Prostate gland (tissue), 2 donors: ENCODE measurements around the gene BLM. TPM values are rescaled to one million over a fixed set of nuclear protein-coding genes. Genes with fewer than 3 reads are reported as not detected.
A peak's percentile ranks its signal among the peaks of the same experiment; 100 is the strongest.
"Not testable (repeated sequence)": the region's sequence is repeated elsewhere in the genome, so short reads cannot be mapped to it uniquely, and the experiment has no call there.

ENCODE experiments used
- DNase-seq: peaks from one replicate; pipeline ENCODE4 v3.0.0-alpha.2; 2019; ENCODE audit warnings: low spot score
- H3K27ac ChIP-seq, 2 donors: fragments of 200-600 bp; sonication (generic); 2 replicates each; pipeline ENCODE4 v1.5.1; 2017 to 2019
- H3K27me3 ChIP-seq: fragments of 200-600 bp; sonication (generic); replicated peaks from 2 replicates; pipeline ENCODE4 v1.5.1; 2019; ENCODE audit not compliant: insufficient read depth
- H3K36me3 ChIP-seq, 2 donors: fragments of 200-600 bp; sonication (generic); 1 replicate in 1 of 2; 2 replicates in 1 of 2; pipeline versions ENCODE4 v1.5.1 to v1.8.1; 2017 to 2019
- H3K4me1 ChIP-seq: fragments of 200-600 bp; sonication (generic); replicated peaks from 2 replicates; pipeline ENCODE4 v1.5.1; 2019
- H3K4me3 ChIP-seq, 2 donors: fragments of 200-600 bp; sonication (generic); 2 replicates each; pipeline ENCODE4 v1.5.1; 2017 to 2019
- H3K9me3 ChIP-seq: fragments of 200-600 bp; sonication (generic); 2 replicates; pipeline ENCODE4 v1.5.1; 2017
- CTCF ChIP-seq, 4 experiments: fragments of 200-600 bp in 2 of 4; fragments of 450-650 bp in 2 of 4; sonication (generic) in 2 of 4; IDR thresholded peaks; 1 replicate in 3 of 4; 2 replicates in 1 of 4; pipeline ENCODE4 v1.5.1; 2016 to 2019; ENCODE audit warnings: antibody characterized with exemption in 4 of 4, mild to moderate bottlenecking in 2 of 4, moderate library complexity in 2 of 4
- POLR2A ChIP-seq: fragments of 450-650 bp; IDR thresholded peaks from one replicate; pipeline ENCODE4 v1.6.1; 2016; ENCODE audit warnings: antibody characterized with exemption, mild to moderate bottlenecking
- POLR2AphosphoS5 ChIP-seq: sonication (generic); formaldehyde crosslinking; IDR thresholded peaks from one replicate; pipeline ENCODE4 v1.6.1; 2017; ENCODE audit warnings: antibody characterized with exemption
- WGBS: methylation state at CpG from one replicate; pipeline ENCODE4 v1.1.5; 2018; 5-methylcytosine and 5-hydroxymethylcytosine counted together
- intact Hi-C: fragments of 100-400 bp; cut with DNase I; formaldehyde crosslinking; loops from one replicate; pipeline ENCODE4 v1.14.2; 2022
- total RNA-seq, 2 donors: library from RNA; depleted of rRNA; stranded (reverse); fragments of >200 nt; gene quantifications; one replicate each; pipeline ENCODE4 v1.1.0, GENCODE V29; 2016

The BLM gene
- total RNA-seq, 2 donors from 2014 or later, result 1.4 to 4.9 TPM

- DNase-seq, result no peak
- H3K9me3 ChIP-seq, result no peaks in the 10 kb centered on the region
- TF ChIP-seq POLR2A (no peak), CTCF (IDR thresholded peaks at IDR 0.05) (no peak), POLR2AphosphoS5 (no peak)
- intact Hi-C loops, result no loop called here
- no peak overlapping the region for H3K4me3 ChIP-seq
- WGBS, result 70% methylated on average over 3 of the region's 3 CpGs
- H3K4me1 ChIP-seq, result no peaks in the 10 kb centered on the region
- H3K27me3 ChIP-seq, result no peaks in the 10 kb centered on the region
- no peaks in the 10 kb centered on the region for H3K36me3 ChIP-seq
- no peak overlapping the region for H3K27ac ChIP-seq
Observed at GRCh38 chr15:90686435-90687218, 30.5 kb upstream of the BLM start.

- H3K27ac ChIP-seq, H3K36me3 ChIP-seq, H3K4me1 ChIP-seq, H3K4me3 ChIP-seq, H3K9me3 ChIP-seq, intact Hi-C loops, DNase-seq, H3K27me3 ChIP-seq: not testable (repeated sequence)
- 81% methylated on average over 6 of the region's 6 CpGs for WGBS
Observed at GRCh38 chr15:90689326-90689961, 27.7 kb upstream of the BLM start.

GRCh38 chr15:90690585-90690984 is 26.6 kb upstream of the BLM start:
- H3K36me3 ChIP-seq, result no peaks in the 10 kb centered on the region
- no peaks in the 10 kb centered on the region for H3K27me3 ChIP-seq
- intact Hi-C loops, result loop anchor here (5.0 kb wide), 1 partner anchor 43 kb away; no protein-coding TSS in a partner anchor
- no peaks in the 10 kb centered on the region for H3K4me1 ChIP-seq
- no peak overlapping the region for H3K27ac ChIP-seq
- WGBS, result 20% methylated on average over 2 of the region's 2 CpGs
- no peak overlapping the region for H3K4me3 ChIP-seq
- TF ChIP-seq POLR2A (no peak), CTCF (IDR thresholded peaks at IDR 0.05) (no peak), POLR2AphosphoS5 (peak; percentile 48)
- no peak for DNase-seq
- H3K9me3 ChIP-seq, result no peaks in the 10 kb centered on the region

- Histone ChIP-seq H3K4me3 (no peak overlapping the region), H3K9me3 (no peaks in the 10 kb centered on the region), H3K27me3 (no peaks in the 10 kb centered on the region), H3K27ac (no peak overlapping the region), H3K36me3 (no peaks in the 10 kb centered on the region), H3K4me1 (no peaks in the 10 kb centered on the region)
- intact Hi-C loops, result loop anchor here (5.0 kb wide), 1 partner anchor 44 kb away; no protein-coding TSS in a partner anchor
- TF ChIP-seq POLR2A (no peak), POLR2AphosphoS5 (no peak), CTCF (IDR thresholded peaks at IDR 0.05) (no peak)
- 89% methylated on average over 4 of the region's 4 CpGs for WGBS
- no peak for DNase-seq
Observed at GRCh38 chr15:90691369-90691768, 25.8 kb upstream of the BLM start.

GRCh38 chr15:90691982-90692773 is 25.0 kb upstream of the BLM start:
- Histone ChIP-seq H3K9me3 (no peaks in the 10 kb centered on the region), H3K4me1 (no peaks in the 10 kb centered on the region), H3K36me3 (no peaks in the 10 kb centered on the region), H3K4me3 (no peak overlapping the region), H3K27me3 (no peaks in the 10 kb centered on the region), H3K27ac (no peak overlapping the region)
- WGBS, result 85% methylated on average over 4 of the region's 4 CpGs
- intact Hi-C loops, result loop anchor here (5.0 kb wide), 1 partner anchor 45 kb away; no protein-coding TSS in a partner anchor
- TF ChIP-seq POLR2A (no peak), CTCF (IDR thresholded peaks at IDR 0.05) (no peak), POLR2AphosphoS5 (no peak)
- no peak for DNase-seq
